CD4-positive, alpha-beta T cell (primary cell): ENCODE measurements around the gene SCN1A. TPM values are rescaled to one million over a fixed set of nuclear protein-coding genes. Genes with fewer than 3 reads are reported as not detected.

ENCODE experiments used
- ATAC-seq: fragments of 200-7000 bp; cut with Tn5 transposase; one replicate; pipeline ENCODE4 v1.10.0; 2022; ENCODE audit warnings: mild to moderate bottlenecking; ENCODE audit not compliant: poor library complexity
- CTCF ChIA-PET: fragments of 350-600 bp; sonication (Branson Sonifier 250); formaldehyde crosslinking; loops from one replicate; lab custom pipeline; 2021; ENCODE audit warnings: antibody characterized with exemption, inconsistent platforms; lab: Charles Lee
- POLR2A ChIA-PET: fragments of 350-600 bp; sonication (Branson Sonifier 250); formaldehyde crosslinking; loops from one replicate; lab custom pipeline; 2021; ENCODE audit warnings: antibody characterized with exemption, inconsistent platforms; lab: Charles Lee
- DNase-seq, 14 experiments: peaks; one replicate each; pipeline ENCODE4 v3.0.0-alpha.2; 2013 to 2020; ENCODE audit warnings: mixed read lengths in 2 of 14
- H3K27ac ChIP-seq, 2 donors: one replicate each; pipeline versions ENCODE4 v1.5.1 to v1.7.0; 2013; ENCODE audit warnings: low read length in 2 of 2, low read depth in 1 of 2, mild to moderate bottlenecking in 1 of 2
- H3K27me3 ChIP-seq, 2 experiments: 1 replicate in 1 of 2; 2 replicates in 1 of 2; pipeline versions ENCODE4 v1.6.1 to v1.7.0; 2013; ENCODE audit warnings: low read length in 2 of 2, control low read depth in 1 of 2, mild to moderate bottlenecking in 1 of 2, moderate library complexity in 1 of 2; ENCODE audit not compliant: insufficient read depth in 2 of 2, control insufficient read depth in 1 of 2
- H3K36me3 ChIP-seq: one replicate; pipeline ENCODE4 v1.6.1; 2013; ENCODE audit warnings: low read length, control low read depth; ENCODE audit not compliant: insufficient read depth
- H3K4me1 ChIP-seq: one replicate; pipeline ENCODE4 v1.6.1; 2013; ENCODE audit warnings: low read length, control low read depth; ENCODE audit not compliant: insufficient read depth
- H3K4me3 ChIP-seq: one replicate; pipeline ENCODE4 v1.5.1; 2013; ENCODE audit warnings: mild to moderate bottlenecking, low read length, moderate library complexity
- H3K9me3 ChIP-seq, 2 experiments: 1 replicate in 1 of 2; 2 replicates in 1 of 2; pipeline versions ENCODE4 v1.6.1 to v1.7.0; 2013; ENCODE audit warnings: low read length in 2 of 2, mild to moderate bottlenecking in 2 of 2, control low read depth in 1 of 2, moderate library complexity in 1 of 2; ENCODE audit not compliant: control insufficient read depth in 1 of 2, insufficient read depth in 1 of 2
- H3K27ac Mint-ChIP-seq: one replicate; pipeline ENCODE4 v1.8.0; 2020; ENCODE audit warnings: mixed read lengths
- H3K27me3 Mint-ChIP-seq: one replicate; pipeline ENCODE4 v1.8.0; 2021; ENCODE audit warnings: mixed read lengths
- H3K36me3 Mint-ChIP-seq: one replicate; pipeline ENCODE4 v1.8.0; 2021; ENCODE audit warnings: low read depth, mixed read lengths
- H3K4me1 Mint-ChIP-seq: one replicate; pipeline ENCODE4 v1.8.0; 2021; ENCODE audit warnings: low read depth, mixed read lengths
- H3K4me3 Mint-ChIP-seq: one replicate; pipeline ENCODE4 v1.8.0; 2020; ENCODE audit warnings: mild to moderate bottlenecking, mixed read lengths
- H3K9me3 Mint-ChIP-seq: one replicate; pipeline ENCODE4 v1.8.0; 2020; ENCODE audit warnings: mixed read lengths
- CTCF ChIP-seq: fragments of 200-600 bp; IDR thresholded peaks from one replicate; pipeline ENCODE4 v1.8.0; 2022; ENCODE audit warnings: antibody characterized with exemption, mild to moderate bottlenecking
- intact Hi-C, 2 experiments: fragments of 100-400 bp; cut with DNase I in 1 of 2; cut with micrococcal nuclease in 1 of 2; formaldehyde crosslinking; loops; one replicate each; pipeline versions ENCODE4 v1.15.1 to v1.9.0; 2023 to 2025; cut with DNase I, micrococcal nuclease
- total RNA-seq, 174 experiments: library from RNA in 2 of 174; stranded (reverse) in 2 of 174; gene quantifications; one replicate each; pipeline ENCODE4 v1.2.3 and lab custom pipeline; 2021 to 2026

SCN1A gene
- total RNA-seq, 2 experiments from 2014 or later: not detected

GRCh38 chr2:166135152-166135848, 7.5 kb upstream of the SCN1A start:
- ChIA-PET CTCF (no interaction called here), POLR2A (no interaction called here)

GRCh38 chr2:166134252-166135151, 6.7 kb upstream of the SCN1A start:
- Histone ChIP-seq H3K4me3 (no peak overlapping the region), H3K4me1 (no peaks in the 10 kb centered on the region), H3K27ac (no peak overlapping the region), H3K27me3 (peaks cover 0 to 8% of the 10 kb centered on the region in 2 experiments), H3K9me3 (no peaks in the 10 kb centered on the region), H3K36me3 (no peaks in the 10 kb centered on the region)
- no peak overlapping the region for H3K4me3 Mint-ChIP-seq
- no peaks in the 10 kb centered on the region for H3K4me1 Mint-ChIP-seq
- ATAC-seq: no peak
- peaks cover 36% of the 10 kb centered on the region for H3K27me3 Mint-ChIP-seq
- no peak overlapping the region for H3K27ac Mint-ChIP-seq
- intact Hi-C loops: no loop called here
- ChIA-PET POLR2A (no interaction called here), CTCF (no interaction called here)
- DNase-seq: no peak
- no peak for TF ChIP-seq CTCF
- peaks cover 5% of the 10 kb centered on the region for H3K9me3 Mint-ChIP-seq
- H3K36me3 Mint-ChIP-seq: no peaks in the 10 kb centered on the region

More at GRCh38 chr2:166135152-166135848, 7.5 kb upstream of the SCN1A start:
- Mint-ChIP-seq H3K27me3 (peaks cover 32% of the 10 kb centered on the region), H3K4me1 (no peaks in the 10 kb centered on the region), H3K4me3 (no peak overlapping the region), H3K36me3 (no peaks in the 10 kb centered on the region), H3K27ac (no peak overlapping the region), H3K9me3 (peaks cover 5% of the 10 kb centered on the region)
- Histone ChIP-seq H3K4me1 (no peaks in the 10 kb centered on the region), H3K9me3 (no peaks in the 10 kb centered on the region), H3K27ac (no peak overlapping the region), H3K36me3 (no peaks in the 10 kb centered on the region), H3K27me3 (peaks cover 0 to 5% of the 10 kb centered on the region in 2 experiments), H3K4me3 (no peak overlapping the region)
- intact Hi-C loops: no loop called here
- ATAC-seq: no peak
- no peak for DNase-seq
- no peak for TF ChIP-seq CTCF

- H3K36me3 ChIP-seq: no peaks in the 10 kb centered on the region
Measured at GRCh38 chr2:166133653-166134052, 5.8 kb upstream of the SCN1A start.

More at GRCh38 chr2:166133653-166134052, 5.8 kb upstream of the SCN1A start:
- Mint-ChIP-seq H3K4me3 (no peak overlapping the region), H3K27ac (no peak overlapping the region), H3K4me1 (no peaks in the 10 kb centered on the region), H3K9me3 (peaks cover under 1% of the 10 kb centered on the region), H3K36me3 (no peaks in the 10 kb centered on the region), H3K27me3 (peaks cover 33% of the 10 kb centered on the region)
- CTCF ChIA-PET: no interaction called here
- intact Hi-C loops: no loop called here
- DNase-seq (no peak), ATAC-seq (no peak)
- Histone ChIP-seq H3K27ac (no peak overlapping the region), H3K27me3 (peaks cover 0 to 8% of the 10 kb centered on the region in 2 experiments), H3K4me1 (no peaks in the 10 kb centered on the region), H3K4me3 (no peak overlapping the region), H3K9me3 (no peaks in the 10 kb centered on the region)
- no peak for TF ChIP-seq CTCF
- POLR2A ChIA-PET: no interaction called here
